ENCODE results near the gene ABHD3.
"Not testable (repeated sequence)": the region's sequence is repeated elsewhere in the genome, so short reads cannot be mapped to it uniquely, and the experiment has no call there.

The ABHD3 gene

GRCh38 chr18:21704603-21705364 lies at the start of gene ABHD3:
TSS of gene ABHD3 (minus strand) at chr18:21704774. CDS start at chr18:21704665, 109 bp downstream.
- peak; percentile 97 for DNase-seq (ENCODE audit: low spot score)

GRCh38 chr18:21747764-21748693 lies 43.5 kb upstream of the ABHD3 start:
- DNase-seq (ENCODE audit: low spot score): no peak

GRCh38 chr18:21747268-21747667 lies 42.7 kb upstream of the ABHD3 start:
- no peak for DNase-seq (ENCODE audit: low spot score)

- DNase-seq (ENCODE audit: low spot score): no peak
These were observed 40.7 kb upstream of the ABHD3 start for GRCh38 chr18:21745231-21745630.

- DNase-seq (ENCODE audit: low spot score): no peak
These were observed 38.7 kb upstream of the ABHD3 start for GRCh38 chr18:21743166-21743832.

GRCh38 chr18:21742315-21742687 lies 37.7 kb upstream of the ABHD3 start:
- no peak for DNase-seq (ENCODE audit: low spot score)

GRCh38 chr18:21741562-21742314 lies 37.2 kb upstream of the ABHD3 start:
- peak; percentile 34 for DNase-seq (ENCODE audit: low spot score)

- DNase-seq (ENCODE audit: low spot score): no peak
These were observed 36.7 kb upstream of the ABHD3 start for GRCh38 chr18:21741312-21741561.

GRCh38 chr18:21740538-21741311 lies 36.2 kb upstream of the ABHD3 start, which contains the start of gene MIB1:
TSS of gene MIB1 (plus strand) at chr18:21740792. CDS start at chr18:21741584, 792 bp downstream.
- peak; percentile 99 for DNase-seq (ENCODE audit: low spot score)

- DNase-seq (ENCODE audit: low spot score): peak; percentile 11
These were observed 35.3 kb upstream of the ABHD3 start for GRCh38 chr18:21739604-21740537.

GRCh38 chr18:21736926-21737325 lies 32.4 kb upstream of the ABHD3 start:
- DNase-seq (ENCODE audit: low spot score): not testable (repeated sequence)

- no peak for DNase-seq (ENCODE audit: low spot score)
These were observed 31.0 kb upstream of the ABHD3 start for GRCh38 chr18:21735452-21736015.

GRCh38 chr18:21733011-21733410 lies 28.4 kb upstream of the ABHD3 start:
- DNase-seq (ENCODE audit: low spot score): no peak

- DNase-seq (ENCODE audit: low spot score): no peak
These were observed 23.1 kb upstream of the ABHD3 start for GRCh38 chr18:21727702-21728101.

GRCh38 chr18:21725201-21725600 lies 20.6 kb upstream of the ABHD3 start:
- no peak for DNase-seq (ENCODE audit: low spot score)

GRCh38 chr18:21722687-21723086 lies 18.1 kb upstream of the ABHD3 start:
- DNase-seq (ENCODE audit: low spot score): no peak

- DNase-seq (ENCODE audit: low spot score): no peak
These were observed 9.9 kb upstream of the ABHD3 start for GRCh38 chr18:21714474-21714873.

- DNase-seq (ENCODE audit: low spot score): not testable (repeated sequence)
These were observed 2.6 kb upstream of the ABHD3 start for GRCh38 chr18:21707130-21707529.

GRCh38 chr18:21706386-21706865 lies 1.9 kb upstream of the ABHD3 start:
- no peak for DNase-seq (ENCODE audit: low spot score)

Data from AG20443 (cell line).